ELF-1 (cell line): ENCODE measurements around the gene GDI2.
"Not testable (repeated sequence)": the region's sequence is repeated elsewhere in the genome, so short reads cannot be mapped to it uniquely, and the experiment has no call there.

Experiments
- DNase-seq: peaks from one replicate; pipeline ENCODE4 v3.0.0-alpha.2; 2016; ENCODE audit warnings: low read depth, low spot score

Gene GDI2

GRCh38 chr10:5782174-5782573, 31.1 kb downstream of the GDI2 start:
- DNase-seq = no peak

GRCh38 chr10:5779730-5780129, 33.5 kb downstream of the GDI2 start:
- peak; percentile 10 for DNase-seq

GRCh38 chr10:5777758-5778157, 35.5 kb downstream of the GDI2 start:
- DNase-seq = not testable (repeated sequence)

- DNase-seq = no peak
Observed at GRCh38 chr10:5776881-5777197, 36.4 kb downstream of the GDI2 start.

GRCh38 chr10:5776136-5776880, 36.9 kb downstream of the GDI2 start:
- DNase-seq = peak; percentile 27

GRCh38 chr10:5775685-5776084, 37.5 kb downstream of the GDI2 start:
- DNase-seq = no peak

- no peak for DNase-seq
Observed at GRCh38 chr10:5774987-5775620, 38.1 kb downstream of the GDI2 start.

- DNase-seq = no peak
Observed at GRCh38 chr10:5766189-5766588, 47.0 kb downstream of the GDI2 start.

GRCh38 chr10:5765617-5766016, 47.6 kb downstream of the GDI2 start:
- no peak for DNase-seq

GRCh38 chr10:5764422-5765297, 48.6 kb downstream of the GDI2 start:
- no peak for DNase-seq

- no peak for DNase-seq
Observed at GRCh38 chr10:5762531-5762930, 50.7 kb downstream of the GDI2 start.

- DNase-seq = no peak
Observed at GRCh38 chr10:5761220-5761619, 52.0 kb downstream of the GDI2 start.

GRCh38 chr10:5760515-5760914, 52.7 kb downstream of the GDI2 start:
- DNase-seq = no peak

- DNase-seq = no peak
Observed at GRCh38 chr10:5758927-5759326, 54.3 kb downstream of the GDI2 start.

GRCh38 chr10:5757766-5758517, 55.3 kb downstream of the GDI2 start:
- DNase-seq = no peak

GRCh38 chr10:5752301-5752871, 60.8 kb downstream of the GDI2 start:
- DNase-seq = peak; percentile 21

GRCh38 chr10:5751601-5752253, 61.5 kb downstream of the GDI2 start:
- DNase-seq = peak; percentile 40

GRCh38 chr10:5748394-5748803, 64.8 kb downstream of the GDI2 start:
- DNase-seq = no peak

- no peak for DNase-seq
Observed at GRCh38 chr10:5746197-5746596, 67.0 kb downstream of the GDI2 start.

- DNase-seq = no peak
Observed at GRCh38 chr10:5744849-5745248, 68.4 kb downstream of the GDI2 start.

- DNase-seq = no peak
Observed at GRCh38 chr10:5743736-5744135, 69.5 kb downstream of the GDI2 start.
